Prostate gland (tissue), 2 donors: ENCODE data around the gene TSEN34. TPM values are rescaled to one million over a fixed set of nuclear protein-coding genes. Genes with fewer than 3 reads are reported as not detected.
A peak's percentile ranks its signal among the peaks of the same experiment; 100 is the strongest.
"Not testable (repeated sequence)": the region's sequence is repeated elsewhere in the genome, so short reads cannot be mapped to it uniquely, and the experiment has no call there.

ENCODE experiments used
- DNase-seq: peaks from one replicate; pipeline ENCODE4 v3.0.0-alpha.2; 2019; ENCODE audit warnings: low spot score
- H3K27ac ChIP-seq, 2 donors: fragments of 200-600 bp; sonication (generic); 2 replicates each; pipeline ENCODE4 v1.5.1; 2017 to 2019
- H3K27me3 ChIP-seq: fragments of 200-600 bp; sonication (generic); replicated peaks from 2 replicates; pipeline ENCODE4 v1.5.1; 2019; ENCODE audit not compliant: insufficient read depth
- H3K36me3 ChIP-seq, 2 donors: fragments of 200-600 bp; sonication (generic); 1 replicate in 1 of 2; 2 replicates in 1 of 2; pipeline versions ENCODE4 v1.5.1 to v1.8.1; 2017 to 2019
- H3K4me1 ChIP-seq: fragments of 200-600 bp; sonication (generic); replicated peaks from 2 replicates; pipeline ENCODE4 v1.5.1; 2019
- H3K4me3 ChIP-seq, 2 donors: fragments of 200-600 bp; sonication (generic); 2 replicates each; pipeline ENCODE4 v1.5.1; 2017 to 2019
- H3K9me3 ChIP-seq: fragments of 200-600 bp; sonication (generic); 2 replicates; pipeline ENCODE4 v1.5.1; 2017
- POLR2A ChIP-seq: fragments of 450-650 bp; IDR thresholded peaks from one replicate; pipeline ENCODE4 v1.6.1; 2016; ENCODE audit warnings: antibody characterized with exemption, mild to moderate bottlenecking
- POLR2AphosphoS5 ChIP-seq: sonication (generic); formaldehyde crosslinking; IDR thresholded peaks from one replicate; pipeline ENCODE4 v1.6.1; 2017; ENCODE audit warnings: antibody characterized with exemption
- WGBS: methylation state at CpG from one replicate; pipeline ENCODE4 v1.1.5; 2018; 5-methylcytosine and 5-hydroxymethylcytosine counted together
- intact Hi-C: fragments of 100-400 bp; cut with DNase I; formaldehyde crosslinking; loops from one replicate; pipeline ENCODE4 v1.14.2; 2022
- total RNA-seq, 2 donors: library from RNA; depleted of rRNA; stranded (reverse); fragments of >200 nt; gene quantifications; one replicate each; pipeline ENCODE4 v1.1.0, GENCODE V29; 2016
- TF ChIP-seq, protein P1 (sequence below), 4 experiments: fragments of 200-600 bp in 2 of 4; fragments of 450-650 bp in 2 of 4; sonication (generic) in 2 of 4; IDR thresholded peaks; 1 replicate in 3 of 4; 2 replicates in 1 of 4; pipeline ENCODE4 v1.5.1; 2016 to 2019; ENCODE audit warnings: antibody characterized with exemption in 4 of 4, mild to moderate bottlenecking in 2 of 4, moderate library complexity in 2 of 4

Gene TSEN34
- total RNA-seq, 2 donors from 2014 or later, result 122 to 163 TPM

DNA sequence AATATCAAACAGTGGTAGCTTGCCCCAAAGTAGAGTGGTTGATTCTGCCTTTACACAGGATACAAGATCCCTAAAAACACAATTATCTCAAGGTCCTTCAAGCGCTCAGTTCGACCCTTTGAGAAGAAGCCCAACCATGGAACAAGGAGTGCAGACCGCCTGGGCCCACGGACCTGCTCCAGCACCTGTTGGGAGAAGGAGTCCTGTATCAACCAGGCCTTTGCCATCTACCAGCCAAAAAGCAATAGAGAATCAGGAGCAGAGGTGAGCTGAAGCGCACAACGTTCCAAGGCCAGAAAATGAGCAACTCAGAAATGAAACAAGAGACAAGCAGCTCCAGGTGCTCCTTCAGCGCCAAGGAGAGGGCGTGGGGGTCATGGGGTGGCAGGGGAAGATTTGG, 38.0 kb downstream of the TSEN34 start:
- TF ChIP-seq POLR2A (no peak), POLR2AphosphoS5 (no peak)
- TF ChIP-seq, protein P1, sequence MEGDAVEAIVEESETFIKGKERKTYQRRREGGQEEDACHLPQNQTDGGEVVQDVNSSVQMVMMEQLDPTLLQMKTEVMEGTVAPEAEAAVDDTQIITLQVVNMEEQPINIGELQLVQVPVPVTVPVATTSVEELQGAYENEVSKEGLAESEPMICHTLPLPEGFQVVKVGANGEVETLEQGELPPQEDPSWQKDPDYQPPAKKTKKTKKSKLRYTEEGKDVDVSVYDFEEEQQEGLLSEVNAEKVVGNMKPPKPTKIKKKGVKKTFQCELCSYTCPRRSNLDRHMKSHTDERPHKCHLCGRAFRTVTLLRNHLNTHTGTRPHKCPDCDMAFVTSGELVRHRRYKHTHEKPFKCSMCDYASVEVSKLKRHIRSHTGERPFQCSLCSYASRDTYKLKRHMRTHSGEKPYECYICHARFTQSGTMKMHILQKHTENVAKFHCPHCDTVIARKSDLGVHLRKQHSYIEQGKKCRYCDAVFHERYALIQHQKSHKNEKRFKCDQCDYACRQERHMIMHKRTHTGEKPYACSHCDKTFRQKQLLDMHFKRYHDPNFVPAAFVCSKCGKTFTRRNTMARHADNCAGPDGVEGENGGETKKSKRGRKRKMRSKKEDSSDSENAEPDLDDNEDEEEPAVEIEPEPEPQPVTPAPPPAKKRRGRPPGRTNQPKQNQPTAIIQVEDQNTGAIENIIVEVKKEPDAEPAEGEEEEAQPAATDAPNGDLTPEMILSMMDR (IDR thresholded peaks at IDR 0.05), result no peak
- intact Hi-C loops, result no loop called here
- H3K4me3 ChIP-seq, result no peak overlapping the region
- H3K36me3 ChIP-seq, result no peaks in the 10 kb centered on the region
- DNase-seq, result no peak
- H3K27ac ChIP-seq, result no peak overlapping the region
- H3K27me3 ChIP-seq, result no peaks in the 10 kb centered on the region
- no peaks in the 10 kb centered on the region for H3K9me3 ChIP-seq
- 91% methylated on average over 8 of the region's 8 CpGs for WGBS
- H3K4me1 ChIP-seq, result no peaks in the 10 kb centered on the region

DNA sequence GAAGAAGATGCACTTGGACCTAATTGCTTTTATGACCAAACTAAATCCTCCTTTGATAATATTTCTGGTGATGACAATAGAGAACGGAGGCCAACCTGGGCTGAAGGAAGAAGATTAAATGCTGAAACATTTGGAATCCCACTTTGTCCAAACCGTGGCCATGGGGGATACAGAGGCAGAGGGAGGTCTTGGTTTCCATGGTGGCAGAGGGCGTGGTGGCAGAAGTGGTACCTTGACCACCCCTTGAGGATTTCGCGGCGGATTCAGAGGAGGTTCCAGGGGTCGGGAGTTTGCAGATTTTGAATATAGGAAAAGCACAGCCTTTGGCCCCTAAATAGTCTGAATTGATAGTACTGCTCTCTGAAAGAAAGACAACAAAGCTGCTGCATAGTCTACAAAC, 38.9 kb downstream of the TSEN34 start:
- Histone ChIP-seq H3K27ac (no peak overlapping the region), H3K4me3 (no peak overlapping the region), H3K4me1 (no peaks in the 10 kb centered on the region), H3K36me3 (no peaks in the 10 kb centered on the region), H3K9me3 (no peaks in the 10 kb centered on the region), H3K27me3 (no peaks in the 10 kb centered on the region)
- 88% methylated on average over 7 of the region's 7 CpGs for WGBS
- intact Hi-C loops, result loop anchor here (5.0 kb wide), 1 partner anchor 63 kb away; no protein-coding TSS in a partner anchor
- TF ChIP-seq POLR2AphosphoS5, result no peak
- no peak for DNase-seq

DNA sequence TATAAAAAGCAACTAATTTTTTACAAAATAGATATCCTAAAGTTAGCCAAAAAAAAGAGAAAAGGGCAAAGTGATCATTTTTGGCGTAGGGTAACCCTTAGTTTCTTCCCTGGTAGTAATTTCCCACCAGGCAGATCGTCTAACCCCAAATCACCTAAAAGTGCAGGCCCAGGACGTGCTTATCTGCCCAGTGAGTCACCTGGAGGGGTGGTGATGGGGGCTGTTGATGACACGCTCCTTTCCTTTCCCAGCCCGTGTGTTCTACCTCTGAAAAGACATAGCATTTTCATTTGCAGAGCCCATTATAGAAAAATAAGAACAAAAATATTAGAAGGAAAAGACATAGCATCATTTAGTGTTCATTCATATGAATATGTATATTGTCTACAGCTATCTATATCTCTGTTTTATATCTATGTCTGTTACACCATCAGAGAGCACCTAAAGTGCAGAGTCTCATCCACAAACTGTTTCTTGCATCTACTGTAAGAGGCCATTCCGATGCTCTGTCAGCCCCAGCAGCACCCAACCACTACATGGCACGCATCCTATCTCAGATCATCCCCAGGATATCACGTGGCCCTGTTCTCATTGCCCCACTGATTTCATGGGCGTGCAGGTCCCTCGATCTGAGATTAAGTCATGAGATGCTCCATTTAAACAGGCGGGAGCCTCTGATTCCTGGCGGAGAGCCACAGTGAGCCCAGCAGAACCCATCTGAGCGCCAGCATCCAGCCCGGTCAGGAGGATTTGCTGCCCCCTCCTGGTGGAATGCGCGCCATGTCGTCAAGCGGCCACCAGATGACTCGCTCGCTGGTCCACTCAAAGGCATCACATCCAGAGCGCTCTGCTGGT, 40.2 kb downstream of the TSEN34 start:
- Histone ChIP-seq H3K27ac (no peak overlapping the region), H3K27me3 (no peaks in the 10 kb centered on the region), H3K4me3 (no peak overlapping the region), H3K9me3 (no peaks in the 10 kb centered on the region), H3K36me3 (no peaks in the 10 kb centered on the region), H3K4me1 (no peaks in the 10 kb centered on the region)
- intact Hi-C loops, result loop anchor here (5.0 kb wide), 1 partner anchor 64 kb away; no protein-coding TSS in a partner anchor
- TF ChIP-seq POLR2A, result no peak
- TF ChIP-seq, protein P1 (IDR thresholded peaks at IDR 0.05), result peak; percentile 53 to 90 (median 82)
- peak; percentile 64 for TF ChIP-seq POLR2AphosphoS5
- 17% methylated on average over 21 of the region's 21 CpGs for WGBS
- DNase-seq, result peak; percentile 79

DNA sequence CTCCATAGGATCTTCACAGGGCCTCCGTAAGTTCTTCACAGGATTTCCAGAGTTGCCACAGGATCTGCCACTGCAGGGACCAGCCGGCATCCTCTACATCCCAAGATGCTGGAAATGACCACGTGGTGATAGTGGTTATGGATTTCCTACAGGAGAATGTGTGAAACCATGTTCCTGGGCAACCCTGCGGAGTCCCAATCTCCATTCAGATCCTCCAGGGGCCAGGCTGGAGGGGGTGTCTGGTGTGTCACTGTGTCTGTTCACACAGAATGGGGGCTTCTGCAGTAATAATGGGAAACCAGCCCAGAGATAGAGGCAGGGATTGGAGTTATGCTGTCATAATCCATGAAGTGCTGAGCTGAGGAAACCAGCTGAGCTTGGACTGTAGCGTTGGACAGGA, 42.8 kb downstream of the TSEN34 start:
- H3K4me3 ChIP-seq, result no peak overlapping the region
- no peaks in the 10 kb centered on the region for H3K4me1 ChIP-seq
- WGBS, result 86% methylated on average over 5 of the region's 5 CpGs
- no peaks in the 10 kb centered on the region for H3K9me3 ChIP-seq
- DNase-seq, result no peak
- intact Hi-C loops, result loop anchor here (5.0 kb wide), 1 partner anchor 67 kb away; no protein-coding TSS in a partner anchor
- no peaks in the 10 kb centered on the region for H3K27me3 ChIP-seq
- H3K36me3 ChIP-seq, result no peaks in the 10 kb centered on the region
- TF ChIP-seq, protein P1 (IDR thresholded peaks at IDR 0.05), result no peak
- TF ChIP-seq POLR2AphosphoS5 (no peak), POLR2A (no peak)
- no peak overlapping the region for H3K27ac ChIP-seq

DNA sequence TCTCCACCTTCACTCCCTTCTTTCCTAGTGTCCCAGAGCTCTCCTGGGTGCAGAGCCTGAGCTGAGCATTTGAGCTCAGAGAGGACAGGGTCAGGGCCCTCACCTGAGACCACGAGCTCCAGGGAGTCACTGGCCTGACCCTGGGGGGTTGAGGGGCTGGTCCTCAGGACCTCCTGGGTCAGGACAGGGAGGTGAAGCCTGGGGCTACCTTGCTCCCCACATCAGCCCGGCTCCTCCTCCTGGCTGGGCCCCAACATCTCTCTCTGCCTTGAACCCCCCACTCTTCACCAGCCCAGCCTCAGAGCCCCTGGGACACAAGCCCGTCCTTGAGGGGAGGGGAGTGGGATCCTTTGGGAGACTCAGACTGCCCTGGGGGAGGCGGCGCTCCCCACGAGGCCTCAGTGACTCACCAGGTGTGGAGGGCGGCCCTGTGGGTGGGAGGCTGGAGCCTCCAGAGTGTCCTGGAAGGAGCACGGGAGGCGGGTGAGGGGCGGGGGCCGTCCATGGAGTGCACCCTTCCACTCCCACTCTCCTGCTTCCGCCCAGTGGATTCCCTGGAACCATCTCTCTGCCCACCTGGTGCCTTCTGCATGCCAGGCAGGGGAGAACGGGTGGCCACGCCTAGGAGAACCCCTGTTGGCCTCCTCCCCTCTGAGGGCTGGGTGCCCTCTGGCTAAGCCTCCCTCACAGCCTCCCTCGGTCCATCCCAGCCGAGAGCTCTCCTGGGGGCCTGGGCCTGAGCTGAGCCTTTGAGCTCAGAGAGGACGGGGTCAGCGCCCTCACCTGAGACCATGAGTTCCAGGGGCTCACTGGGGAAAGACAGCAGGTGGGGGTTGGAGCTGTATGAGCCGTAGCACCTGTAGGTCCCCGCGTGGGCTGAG, 48.6 kb downstream of the TSEN34 start:
- H3K4me3 ChIP-seq, H3K36me3 ChIP-seq, DNase-seq, H3K27me3 ChIP-seq, intact Hi-C loops, H3K4me1 ChIP-seq, H3K9me3 ChIP-seq, H3K27ac ChIP-seq: not testable (repeated sequence)
- 59% methylated on average over 10 of the region's 21 CpGs for WGBS

DNA sequence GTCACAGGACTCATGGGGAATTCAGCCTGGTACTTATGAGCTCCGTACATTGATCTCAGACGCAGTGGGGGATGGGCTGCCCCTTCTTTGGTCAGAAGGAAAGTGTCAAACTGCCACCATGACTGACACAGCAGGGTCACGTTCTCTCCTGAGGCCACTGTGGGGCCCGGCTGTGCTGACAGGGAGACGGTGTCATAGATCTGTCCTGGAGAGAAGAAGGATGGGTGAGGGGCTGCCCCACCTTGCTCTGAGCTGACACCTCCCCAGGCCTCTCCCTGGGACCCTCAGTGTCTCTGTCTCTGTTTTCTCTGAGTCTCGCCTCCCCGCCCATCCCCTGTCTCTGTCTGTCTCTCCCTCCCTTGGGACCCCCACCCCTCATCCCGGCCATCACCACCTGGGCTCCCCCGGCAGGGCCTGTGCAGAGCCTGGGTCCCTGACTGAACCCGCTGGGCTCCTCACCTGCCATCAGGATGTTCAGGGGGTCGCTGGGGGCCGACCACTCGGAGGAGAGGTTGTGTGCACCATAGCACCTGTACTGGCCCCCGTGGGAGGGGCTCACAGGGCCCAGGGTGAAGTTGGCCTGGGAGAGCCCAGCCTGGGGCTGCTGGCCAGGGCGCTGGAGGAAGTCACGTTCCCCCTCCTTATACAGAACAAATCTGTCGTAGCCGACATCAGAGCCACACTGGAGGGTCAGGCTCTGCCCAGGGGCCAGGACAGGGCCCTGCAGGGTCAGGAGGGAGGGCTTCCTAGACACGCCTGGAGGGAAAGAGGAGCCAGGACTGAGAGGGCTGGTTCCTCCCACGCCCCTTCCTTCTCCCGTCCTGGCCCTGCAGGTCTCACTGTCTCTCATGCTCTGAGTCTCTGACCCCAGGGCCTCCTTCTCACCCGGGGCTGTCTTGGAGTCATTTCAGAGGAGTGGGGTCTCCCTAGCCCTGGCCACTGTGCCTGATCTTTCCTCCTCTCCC, 49.5 kb downstream of the TSEN34 start:
- H3K4me3 ChIP-seq, H3K27ac ChIP-seq, intact Hi-C loops, H3K36me3 ChIP-seq, H3K9me3 ChIP-seq, H3K4me1 ChIP-seq, H3K27me3 ChIP-seq, DNase-seq: not testable (repeated sequence)
- 57% methylated on average over 14 of the region's 22 CpGs for WGBS

DNA sequence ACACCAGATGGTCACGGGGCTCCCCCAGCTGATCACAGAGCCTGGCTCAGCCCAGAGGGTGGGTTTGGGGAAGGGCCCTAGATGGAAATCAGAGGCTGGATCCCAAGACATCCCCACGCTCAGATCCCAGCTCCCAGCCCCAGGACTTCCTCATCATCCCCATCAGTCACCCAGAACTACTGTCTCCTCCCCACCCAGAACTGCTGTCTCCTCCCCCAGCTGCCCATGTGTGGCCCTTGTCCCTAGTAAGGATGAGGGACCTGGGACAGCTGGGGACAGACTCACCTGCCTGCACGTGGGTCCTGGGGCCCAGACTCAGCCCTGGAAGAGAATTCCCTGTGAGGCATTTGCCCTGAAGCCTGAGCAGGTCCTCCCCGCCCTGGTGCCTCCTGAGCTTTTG, 51.1 kb downstream of the TSEN34 start:
- intact Hi-C loops, H3K4me3 ChIP-seq, DNase-seq: not testable (repeated sequence)

DNA sequence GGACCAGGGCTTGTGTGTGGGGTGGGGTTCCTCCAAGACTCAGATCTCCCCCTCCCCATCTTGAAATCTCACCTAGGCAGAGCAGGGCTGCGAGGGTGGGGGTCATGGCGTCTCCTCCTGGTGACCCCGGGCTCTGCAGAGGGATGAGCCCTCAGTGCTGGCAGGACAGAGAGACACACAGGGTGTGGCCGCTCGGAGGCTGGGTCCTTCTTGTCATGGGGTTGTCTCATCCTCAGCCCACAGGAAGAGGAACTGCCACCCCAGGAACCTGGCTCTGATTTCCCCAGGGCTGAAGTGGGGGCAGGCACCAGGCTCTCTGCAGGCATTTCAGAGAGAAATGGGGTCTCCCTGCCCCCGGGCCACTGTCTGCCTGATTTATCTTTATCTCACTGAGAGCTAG, 51.5 kb downstream of the TSEN34 start, which contains the start of gene LILRA6:
LILRA6 (minus strand) TSS at position 145 of the 400 bp plus-strand sequence.
- H3K27me3 ChIP-seq, H3K4me3 ChIP-seq, DNase-seq, H3K27ac ChIP-seq, intact Hi-C loops, H3K4me1 ChIP-seq, H3K9me3 ChIP-seq, H3K36me3 ChIP-seq: not testable (repeated sequence)
- 73% methylated on average over 3 of the region's 6 CpGs for WGBS

More for the DNA sequence above, 51.1 kb downstream of the TSEN34 start:
- not testable (repeated sequence) for H3K9me3 ChIP-seq, H3K36me3 ChIP-seq, H3K27ac ChIP-seq, H3K27me3 ChIP-seq, H3K4me1 ChIP-seq
- 76% methylated on average over 2 of the region's 4 CpGs for WGBS
